ENCODE measurements around the gene FER.
"Not testable (repeated sequence)": the region's sequence is repeated elsewhere in the genome, so short reads cannot be mapped to it uniquely, and the experiment has no call there.

The FER gene

GRCh38 chr5:109171437-109172073 lies 423.9 kb downstream of the FER start:
- not testable (repeated sequence) for DNase-seq (ENCODE audit: low read depth in 4 of 4, low spot score in 1 of 4)

- no peak for DNase-seq (ENCODE audit: low read depth in 4 of 4, low spot score in 1 of 4)
Measured at GRCh38 chr5:109173036-109173794, 425.5 kb downstream of the FER start.

- DNase-seq (ENCODE audit: low read depth in 4 of 4, low spot score in 1 of 4): no peak
Measured at GRCh38 chr5:109177227-109177626, 429.5 kb downstream of the FER start.

GRCh38 chr5:109177782-109178181 lies 430.1 kb downstream of the FER start:
- DNase-seq (ENCODE audit: low read depth in 4 of 4, low spot score in 1 of 4): no peak

- DNase-seq (ENCODE audit: low read depth in 4 of 4, low spot score in 1 of 4): no peak
Measured at GRCh38 chr5:109180668-109181067, 433.0 kb downstream of the FER start.

GRCh38 chr5:109186759-109187158 lies 439.1 kb downstream of the FER start:
- DNase-seq (ENCODE audit: low read depth in 4 of 4, low spot score in 1 of 4): no peak

- DNase-seq (ENCODE audit: low read depth in 4 of 4, low spot score in 1 of 4): no peak
Measured at GRCh38 chr5:109191153-109191558, 443.5 kb downstream of the FER start.

- no peak for DNase-seq (ENCODE audit: low read depth in 4 of 4, low spot score in 1 of 4)
Measured at GRCh38 chr5:109192027-109192426, 444.3 kb downstream of the FER start.

GRCh38 chr5:109192555-109193281 lies 445.0 kb downstream of the FER start:
- no peak for DNase-seq (ENCODE audit: low read depth in 4 of 4, low spot score in 1 of 4)

GRCh38 chr5:109195667-109196066 lies 448.0 kb downstream of the FER start:
- DNase-seq (ENCODE audit: low read depth in 4 of 4, low spot score in 1 of 4): no peak

GRCh38 chr5:109196087-109196822 lies 448.6 kb downstream of the FER start:
- DNase-seq (ENCODE audit: low read depth in 4 of 4, low spot score in 1 of 4): no peak

- DNase-seq (ENCODE audit: low read depth in 4 of 4, low spot score in 1 of 4): no peak
Measured at GRCh38 chr5:109196823-109197160, 449.1 kb downstream of the FER start.

GRCh38 chr5:109199289-109199688 lies 451.6 kb downstream of the FER start:
- DNase-seq (ENCODE audit: low read depth in 4 of 4, low spot score in 1 of 4): no peak

GRCh38 chr5:109199799-109200620 lies 452.3 kb downstream of the FER start:
- no peak for DNase-seq (ENCODE audit: low read depth in 4 of 4, low spot score in 1 of 4)

- no peak for DNase-seq (ENCODE audit: low read depth in 4 of 4, low spot score in 1 of 4)
Measured at GRCh38 chr5:109215040-109215439, 467.3 kb downstream of the FER start.

GRCh38 chr5:109218818-109219217 lies 471.1 kb downstream of the FER start:
- no peak for DNase-seq (ENCODE audit: low read depth in 4 of 4, low spot score in 1 of 4)

GRCh38 chr5:109223531-109223930 lies 475.8 kb downstream of the FER start:
- no peak for DNase-seq (ENCODE audit: low read depth in 4 of 4, low spot score in 1 of 4)

- DNase-seq (ENCODE audit: low read depth in 4 of 4, low spot score in 1 of 4): no peak
Measured at GRCh38 chr5:109224276-109224882, 476.7 kb downstream of the FER start.

- DNase-seq (ENCODE audit: low read depth in 4 of 4, low spot score in 1 of 4): no peak
Measured at GRCh38 chr5:109225716-109226625, 478.3 kb downstream of the FER start.

Data from stimulated activated CD4-positive, alpha-beta T cell treated with anti-CD3 and anti-CD28 coated beads, Interleukin-1b, Interleukin-23, amount 100 ng/mL, for 24 hours (primary cell).